T follicular helper cell (primary cell): Measurements from ENCODE around the gene FARP2.
A peak's percentile ranks its signal among the peaks of the same experiment; 100 is the strongest.

Experiments used
- DNase-seq: peaks from one replicate; pipeline ENCODE4 v3.0.0-alpha.2; 2020; ENCODE audit warnings: low read depth

FARP2 gene

DNA sequence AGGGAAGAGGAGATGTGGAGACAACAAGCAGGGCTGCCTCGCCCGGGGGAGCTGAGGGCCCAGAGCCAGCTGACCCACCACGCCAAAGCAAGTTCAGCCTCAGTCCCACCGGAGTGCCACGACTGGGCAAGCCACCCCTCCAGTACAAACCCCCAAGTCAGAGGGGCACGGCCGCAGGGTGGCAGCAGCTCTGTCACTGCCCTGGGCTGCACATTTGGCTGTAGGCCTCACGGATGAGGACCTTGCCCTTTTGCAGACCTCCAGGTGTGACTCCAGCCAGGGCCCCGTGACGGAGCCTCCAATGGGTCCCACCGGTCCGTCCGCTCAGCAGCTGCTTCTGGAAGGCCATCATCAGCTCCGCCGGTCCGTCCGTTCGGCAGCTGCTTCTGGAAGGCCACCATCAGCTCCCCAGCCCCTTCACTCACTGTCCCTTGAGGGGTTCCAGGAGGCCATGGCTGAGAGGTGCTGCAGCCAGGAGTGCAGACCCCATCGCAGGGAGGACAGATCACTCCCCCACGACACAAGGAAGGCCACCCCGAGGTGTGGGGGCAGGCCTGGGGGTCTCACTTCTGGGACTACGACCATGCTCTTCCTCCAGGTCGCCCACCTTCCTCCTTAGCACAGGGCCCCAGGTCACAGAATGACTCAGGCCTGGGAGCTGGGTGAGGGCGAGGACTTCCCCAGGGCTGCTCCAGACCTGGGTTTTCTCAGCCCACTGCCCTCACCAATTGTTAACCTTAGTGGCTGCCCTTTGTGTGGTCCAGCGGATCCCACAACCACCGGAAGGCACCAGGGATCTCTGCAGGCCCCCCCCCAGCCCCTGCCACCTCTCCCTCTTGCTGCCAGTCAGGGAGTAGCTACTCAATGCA, 176.9 kb downstream of the FARP2 start:
- no peak for DNase-seq

DNA sequence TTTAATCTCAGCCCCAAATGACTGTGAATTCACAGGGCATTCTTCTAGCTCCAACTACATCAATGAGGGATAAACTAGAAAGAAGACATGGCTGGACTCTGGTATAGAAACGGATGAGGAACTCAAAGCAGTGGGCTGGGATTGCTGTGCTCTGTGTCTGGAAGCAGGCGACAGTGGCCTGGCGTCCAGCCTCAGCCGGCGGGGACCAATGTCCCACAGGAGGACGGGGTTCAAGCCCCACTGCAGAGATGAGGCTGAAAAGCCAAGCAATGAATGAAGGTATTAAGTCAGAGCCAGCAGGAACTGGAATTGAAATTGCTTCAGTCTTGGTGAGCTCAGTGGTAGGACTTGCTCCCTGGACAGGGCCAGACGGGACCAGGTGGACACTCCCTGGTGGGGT, 178.2 kb downstream of the FARP2 start:
- DNase-seq: no peak

DNA sequence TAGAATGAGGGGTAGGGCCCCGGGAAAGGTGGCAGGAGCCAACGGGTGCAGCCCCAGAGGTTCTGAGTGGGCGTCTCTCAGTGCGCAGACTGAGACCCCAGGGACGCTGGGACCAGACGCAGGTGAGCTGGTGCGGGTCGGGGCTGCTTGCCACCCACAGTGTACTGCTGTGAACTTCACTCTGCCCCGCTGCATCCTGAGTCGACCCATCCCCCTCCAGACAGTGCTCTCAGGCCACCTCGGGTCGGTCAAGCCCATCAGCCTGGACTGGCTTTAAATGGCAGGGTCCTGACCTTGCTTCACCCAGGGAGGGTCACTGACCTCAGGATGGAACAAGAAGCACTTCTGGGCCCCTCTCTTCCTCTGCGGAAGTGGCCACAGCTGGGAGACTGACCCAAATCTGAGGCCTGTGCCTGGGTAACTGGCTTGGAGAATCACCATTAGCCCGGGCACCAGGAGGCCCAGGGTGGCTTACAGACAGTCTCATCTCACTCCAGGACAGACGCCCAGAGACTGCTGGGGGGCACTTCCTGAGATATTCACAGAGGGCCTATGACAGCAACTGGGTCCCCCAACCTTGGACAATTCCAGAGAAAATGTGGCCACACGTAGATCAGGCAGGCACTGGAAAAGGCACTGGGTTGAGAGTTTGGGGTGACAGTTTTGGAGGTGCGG, 178.8 kb downstream of the FARP2 start:
- DNase-seq: no peak

DNA sequence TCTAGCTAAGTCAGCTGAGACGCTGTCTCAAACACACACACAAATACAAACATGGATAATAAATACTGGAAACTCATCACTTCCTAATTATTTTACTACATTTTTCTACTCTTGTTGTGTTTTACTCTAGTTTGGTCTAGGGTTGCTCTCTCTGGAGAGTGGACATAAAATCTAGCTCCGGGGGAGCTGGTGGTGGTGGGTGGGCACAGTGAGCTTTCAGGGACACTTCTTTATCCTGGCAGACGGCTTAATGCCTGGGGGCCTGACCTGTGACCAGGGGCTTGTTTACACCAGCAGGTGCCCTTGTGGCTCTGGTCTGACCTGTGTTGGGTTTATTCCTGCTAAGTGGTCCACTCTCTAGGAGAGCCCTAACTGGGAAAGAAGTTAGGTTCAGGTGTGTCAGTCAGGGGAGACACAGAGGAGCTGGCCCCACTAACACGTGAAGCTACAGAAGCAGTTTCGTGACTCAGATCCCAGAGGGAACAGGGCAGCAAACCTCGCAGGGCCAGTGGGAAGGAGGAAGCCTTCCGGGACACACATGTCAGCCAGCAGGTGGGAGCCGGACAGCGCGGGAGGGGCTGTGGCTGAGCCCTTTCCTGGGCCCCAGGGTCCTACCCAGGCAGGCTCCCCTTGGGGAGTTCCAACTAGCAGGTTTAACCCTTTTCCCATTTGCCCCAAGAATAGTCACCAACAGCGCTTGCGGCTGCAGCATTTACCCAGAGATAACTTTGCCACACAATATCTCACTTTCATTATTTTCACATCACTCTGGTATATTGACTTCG, 180.0 kb downstream of the FARP2 start:
- DNase-seq: no peak

DNA sequence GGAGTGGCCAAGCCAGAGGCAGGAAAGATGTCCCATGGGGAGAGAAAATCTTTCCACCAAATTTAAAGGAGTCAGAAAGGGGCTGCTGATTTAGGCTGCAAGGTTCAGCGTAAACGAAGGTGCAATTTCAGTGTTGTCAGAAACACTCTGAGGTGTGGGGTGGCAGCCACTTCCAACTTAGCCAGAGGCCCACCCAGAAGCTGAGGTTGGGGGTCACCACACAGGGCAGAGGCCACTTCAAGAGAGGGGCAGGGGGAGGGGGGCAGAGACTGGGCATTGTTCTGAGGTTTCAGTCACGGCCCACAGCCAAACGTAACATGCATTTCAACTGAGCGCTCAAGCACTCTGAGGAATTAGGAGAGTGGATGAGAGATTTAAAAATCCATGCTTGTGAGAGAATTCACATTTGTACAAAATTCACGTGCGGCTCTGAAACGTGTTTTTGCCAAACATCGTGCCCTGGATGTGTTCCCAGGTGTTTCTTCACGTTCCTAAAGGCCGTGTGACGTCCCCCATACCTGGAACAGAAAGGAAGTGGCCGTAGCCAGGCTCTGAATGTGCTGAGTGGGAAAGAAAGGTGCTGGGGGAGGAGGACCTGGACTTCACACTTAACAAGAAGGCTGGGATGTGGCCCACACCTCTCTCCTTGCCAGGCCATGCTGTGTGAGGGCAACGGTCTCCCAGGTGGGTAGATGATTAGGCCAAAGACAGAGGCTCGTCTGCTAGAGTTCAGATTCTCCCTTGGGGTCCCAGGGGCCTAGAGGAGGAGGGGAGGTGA, 182.9 kb downstream of the FARP2 start:
- DNase-seq: no peak

DNA sequence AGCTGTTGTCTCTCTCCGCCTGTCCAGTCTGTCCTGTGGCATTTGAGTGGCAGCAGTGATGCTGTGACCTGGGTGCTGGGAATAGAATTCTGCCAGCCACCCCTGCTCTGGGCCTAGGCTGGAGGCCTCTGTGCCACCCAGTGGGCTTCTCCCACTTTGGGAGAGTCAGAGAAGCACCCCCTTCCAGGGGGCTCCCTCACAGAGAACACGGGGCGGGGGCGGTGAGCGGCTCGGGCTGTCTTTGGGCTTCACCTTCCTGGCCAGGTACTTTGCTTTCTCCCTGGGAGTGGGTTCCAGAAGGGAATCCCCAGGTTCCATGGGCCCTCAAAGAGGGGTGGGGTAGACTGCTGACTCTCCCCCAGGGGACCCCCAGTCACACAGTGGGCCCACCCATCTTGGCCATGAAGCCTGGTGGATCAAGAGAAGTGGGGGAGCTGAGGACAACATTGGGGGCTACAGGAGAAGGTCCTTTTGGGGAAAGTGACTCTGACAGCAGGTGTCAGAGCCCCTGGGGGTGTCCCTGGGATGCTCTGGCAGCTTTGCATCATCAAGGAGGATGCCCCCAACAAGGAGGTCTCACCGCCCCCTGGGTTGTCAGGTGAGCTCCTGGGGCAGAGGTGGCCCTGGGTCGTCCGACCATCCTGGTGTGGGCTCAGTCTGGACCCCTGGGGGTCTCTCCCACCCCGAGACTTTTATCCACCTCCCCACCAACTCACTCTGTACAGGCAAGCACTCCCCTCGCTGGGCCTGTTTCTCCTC, 183.7 kb downstream of the FARP2 start:
- no peak for DNase-seq

DNA sequence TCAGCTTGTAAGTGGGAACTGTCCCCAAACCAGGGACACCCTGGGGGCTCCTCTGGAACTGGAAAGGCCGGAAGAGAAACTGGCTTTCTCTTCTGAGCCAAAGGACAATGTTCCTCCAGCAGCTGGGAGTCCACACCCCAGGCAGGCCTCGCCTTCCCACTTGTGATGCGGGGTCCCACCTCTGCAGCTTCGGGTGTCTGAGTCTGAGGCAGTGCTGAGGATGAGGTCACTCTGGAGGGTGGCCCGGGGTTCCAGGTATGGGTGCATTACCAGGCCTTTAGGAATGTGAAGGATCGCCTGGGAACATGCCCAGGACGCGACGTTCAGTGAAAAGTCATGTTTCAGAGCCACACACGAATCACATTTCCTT, 184.3 kb downstream of the FARP2 start:
- DNase-seq: no peak

DNA sequence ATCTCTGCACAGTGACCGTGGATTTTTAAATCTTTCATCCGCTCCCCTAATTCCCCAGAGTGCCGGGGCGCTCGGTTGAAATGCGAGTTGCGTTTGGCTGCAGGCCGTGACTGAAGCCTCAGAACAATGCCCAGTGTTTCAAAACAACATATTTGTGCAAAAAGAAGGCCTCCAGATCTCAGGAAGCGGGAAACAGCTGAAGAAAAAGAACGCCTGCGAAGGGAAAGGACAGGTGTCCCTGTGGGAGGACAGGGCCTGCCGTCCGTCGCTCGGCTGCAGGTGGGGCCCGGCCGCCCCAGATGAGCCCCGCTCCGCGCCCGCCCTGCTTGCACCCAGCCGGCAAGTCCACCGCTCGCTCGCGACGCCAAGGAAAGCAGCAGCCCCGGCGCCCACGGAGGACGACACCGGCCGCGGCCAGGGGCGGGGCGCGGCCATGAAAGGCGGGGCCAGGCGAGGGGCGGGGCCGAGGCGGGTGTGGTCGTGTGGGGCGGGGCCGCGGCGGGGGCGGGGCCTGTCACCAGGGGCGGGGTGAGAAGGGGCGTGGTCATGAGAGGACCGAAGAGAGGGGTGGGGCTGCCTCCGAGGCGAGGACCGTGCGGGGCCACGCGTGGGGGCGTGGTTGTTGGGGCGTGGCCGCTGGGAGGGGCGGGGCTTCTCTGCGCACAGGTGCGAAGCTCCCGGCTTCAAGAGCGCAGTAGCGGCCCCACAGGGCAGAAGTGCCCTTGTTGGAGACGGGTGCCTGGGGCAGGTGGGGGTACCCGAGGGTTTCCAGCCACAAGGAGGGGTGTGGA, 184.9 kb downstream of the FARP2 start:
- peak; percentile 46 for DNase-seq

DNA sequence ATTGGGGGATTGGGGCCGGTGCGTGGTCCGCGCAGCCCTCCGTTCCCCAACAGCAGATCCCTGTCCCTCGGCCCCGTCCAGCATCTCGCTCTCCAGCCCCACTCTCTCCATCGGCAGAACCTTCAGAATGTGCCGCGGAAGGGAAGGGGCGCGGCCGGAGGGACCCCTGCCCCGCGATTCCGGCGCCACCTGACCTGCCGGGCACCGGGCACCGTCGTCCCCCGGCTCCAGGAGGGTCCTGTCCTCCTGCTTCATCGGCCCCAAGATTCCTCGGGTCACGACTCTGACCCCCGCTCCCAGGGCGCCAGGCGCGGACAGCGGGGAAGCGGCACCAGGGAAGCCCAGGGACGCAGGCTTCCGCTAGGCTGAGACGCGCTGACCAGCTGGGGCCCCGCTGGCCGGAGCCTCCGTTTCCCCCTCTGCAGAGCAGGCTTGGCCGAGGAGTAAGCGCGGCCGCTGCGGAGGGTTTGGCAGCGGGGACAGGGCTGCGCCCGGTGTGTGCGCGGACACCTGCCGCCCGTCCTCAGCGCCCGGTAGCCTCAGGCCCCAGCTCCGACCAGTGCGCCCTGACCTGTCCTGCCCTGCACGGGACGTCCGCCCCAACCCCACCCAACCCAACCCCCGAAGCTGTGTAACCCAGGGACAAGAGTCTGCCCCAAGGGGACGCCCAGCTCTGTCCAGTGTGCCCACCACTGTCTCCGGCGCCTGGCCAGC, 185.6 kb downstream of the FARP2 start:
- no peak for DNase-seq

DNA sequence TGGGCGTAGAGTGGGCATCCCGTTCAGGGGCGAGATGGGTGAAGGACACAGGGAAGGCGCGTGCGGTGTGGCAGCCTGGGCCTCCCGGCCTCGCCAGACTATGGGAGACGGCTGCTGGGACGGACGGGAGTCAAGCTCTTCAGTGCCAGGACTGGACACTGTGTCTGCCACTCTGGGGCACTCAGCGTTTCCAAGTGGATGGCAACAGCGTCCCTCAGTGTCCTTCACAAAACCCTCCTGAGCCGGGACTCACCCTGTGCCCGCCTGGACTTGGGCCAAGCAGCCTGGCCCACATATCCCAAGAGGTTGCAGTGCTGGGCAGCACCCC, 186.2 kb downstream of the FARP2 start:
- DNase-seq: no peak
